TTC549 (cell line): ENCODE measurements around the gene TMEM132C.
"Not testable (repeated sequence)": the region's sequence is repeated elsewhere in the genome, so short reads cannot be mapped to it uniquely, and the experiment has no call there.

Source experiments
- FAIRE-seq: peaks from 2 replicates; lab custom pipeline; 2012; peaks lifted over from hg19 to GRCh38; lab: Jason Lieb, UNC

TMEM132C gene

GRCh38 chr12:128267131-128267622 is at the start of gene TMEM132C:
TSS of gene TMEM132C (plus strand) at chr12:128267170. CDS start at chr12:128267403, 233 bp downstream.
- FAIRE-seq = no peak

- FAIRE-seq = no peak
Observed at GRCh38 chr12:128224226-128224625, 42.7 kb upstream of the TMEM132C start.

- no peak for FAIRE-seq
Observed at GRCh38 chr12:128228581-128228980, 38.4 kb upstream of the TMEM132C start.

GRCh38 chr12:128235635-128236417 is 31.1 kb upstream of the TMEM132C start:
- no peak for FAIRE-seq

GRCh38 chr12:128236525-128236924 is 30.4 kb upstream of the TMEM132C start:
- no peak for FAIRE-seq

- FAIRE-seq = no peak
Observed at GRCh38 chr12:128240745-128241144, 26.2 kb upstream of the TMEM132C start.

- FAIRE-seq = no peak
Observed at GRCh38 chr12:128245121-128245520, 21.8 kb upstream of the TMEM132C start.

GRCh38 chr12:128245905-128246304 is 21.1 kb upstream of the TMEM132C start:
- no peak for FAIRE-seq

GRCh38 chr12:128250096-128250495 is 16.9 kb upstream of the TMEM132C start:
- no peak for FAIRE-seq

GRCh38 chr12:128253829-128254228 is 13.1 kb upstream of the TMEM132C start:
- not testable (repeated sequence) for FAIRE-seq

GRCh38 chr12:128258866-128259555 is 8.0 kb upstream of the TMEM132C start:
- no peak for FAIRE-seq

- no peak for FAIRE-seq
Observed at GRCh38 chr12:128259556-128260070, 7.4 kb upstream of the TMEM132C start.

GRCh38 chr12:128261757-128262156 is 5.2 kb upstream of the TMEM132C start:
- no peak for FAIRE-seq

GRCh38 chr12:128265566-128265965 is 1.4 kb upstream of the TMEM132C start:
- FAIRE-seq = no peak

- FAIRE-seq = no peak
Observed at GRCh38 chr12:128266086-128266485, 884 bp upstream of the TMEM132C start.

GRCh38 chr12:128266541-128267130 is 334 bp upstream of the TMEM132C start:
- no peak for FAIRE-seq

- FAIRE-seq = no peak
Observed at GRCh38 chr12:128267651-128268378, 845 bp downstream of the TMEM132C start.

GRCh38 chr12:128268379-128268995 is 1.5 kb downstream of the TMEM132C start:
- no peak for FAIRE-seq

GRCh38 chr12:128269181-128269591 is 2.2 kb downstream of the TMEM132C start:
- FAIRE-seq = no peak

- no peak for FAIRE-seq
Observed at GRCh38 chr12:128276471-128276870, 9.5 kb downstream of the TMEM132C start.

GRCh38 chr12:128286970-128287369 is 20.0 kb downstream of the TMEM132C start:
- FAIRE-seq = no peak

GRCh38 chr12:128288357-128288756 is 21.4 kb downstream of the TMEM132C start:
- FAIRE-seq = no peak
